KBM-7 (cell line): ENCODE measurements around the gene ANKRD23.
"Not testable (repeated sequence)": the region's sequence is repeated elsewhere in the genome, so short reads cannot be mapped to it uniquely, and the experiment has no call there.

Experiments used
- DNase-seq: peaks from one replicate; pipeline ENCODE4 v3.0.0-alpha.2; 2015
- in situ Hi-C: fragments of 300-500 bp; cut with MboI; formaldehyde crosslinking; loops from 2 replicates; pipeline ENCODE4 v1.14.3; 2020; ENCODE audit warnings: low sequenced_read_pairs, low pct_unique_long_range_greater_than_20kb, mixed read lengths

ANKRD23 gene

DNA sequence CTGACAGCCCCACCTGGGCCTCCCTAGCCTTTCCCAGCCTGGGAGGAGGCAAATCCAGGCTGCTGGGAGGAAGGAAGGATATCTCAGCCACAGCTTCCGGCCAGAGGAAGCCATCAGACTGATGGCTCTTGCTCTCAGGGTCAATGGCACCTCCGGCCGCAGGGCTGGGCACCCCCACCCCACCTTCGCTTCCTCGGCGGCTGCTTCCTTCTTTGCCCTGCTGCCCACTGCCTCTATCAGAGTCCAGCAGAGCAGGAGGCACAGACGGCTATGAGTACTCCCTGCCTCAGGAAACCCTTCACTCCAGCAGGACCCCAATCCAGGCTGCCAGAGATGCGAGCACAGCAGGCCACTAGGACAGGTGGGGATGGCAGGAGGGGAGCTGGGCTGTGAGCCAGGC is 22.8 kb upstream of the ANKRD23 start:
- no peak for DNase-seq
- in situ Hi-C loops, result no loop called here

DNA sequence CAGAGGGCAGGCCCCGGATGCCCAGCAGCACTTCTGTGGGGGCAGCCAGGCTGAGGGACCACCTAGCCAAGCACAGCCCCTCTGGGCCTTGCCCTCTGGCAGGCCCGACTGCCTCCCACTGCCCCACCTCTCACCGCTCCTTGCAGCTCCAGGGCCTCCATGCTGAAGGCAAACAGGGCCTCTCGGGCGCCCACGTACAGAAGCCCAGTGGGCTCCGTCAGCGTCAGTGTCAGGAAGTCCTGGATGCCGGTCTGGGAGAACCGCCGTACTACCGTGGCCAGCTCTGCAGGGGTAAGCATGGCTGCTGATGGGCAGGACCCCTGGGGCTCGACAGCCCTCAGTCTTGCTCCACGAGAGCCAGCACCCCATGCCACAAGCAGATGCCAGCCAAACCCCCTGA is 22.3 kb upstream of the ANKRD23 start:
- no peak for DNase-seq
- in situ Hi-C loops, result no loop called here

DNA sequence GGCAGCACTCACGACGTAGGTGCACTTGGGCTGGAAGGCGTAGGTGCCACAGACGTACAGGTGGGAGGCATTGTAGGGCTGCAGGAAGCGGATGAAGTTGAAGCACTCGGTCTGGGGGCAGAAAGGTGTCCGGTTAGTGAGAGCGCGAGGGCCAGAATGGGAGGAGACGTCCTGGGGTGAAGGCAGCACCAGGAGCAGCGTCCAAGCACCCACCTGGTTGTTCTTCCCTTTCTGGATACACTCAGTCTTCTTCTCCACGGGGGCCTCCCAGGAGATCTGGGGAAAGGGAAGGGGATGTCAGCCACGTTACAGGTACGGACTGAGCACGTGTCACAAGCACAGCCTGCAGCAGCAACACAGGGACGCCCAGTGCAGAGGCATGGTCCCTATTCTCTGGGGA is 21.8 kb upstream of the ANKRD23 start:
- in situ Hi-C loops, result no loop called here

DNA sequence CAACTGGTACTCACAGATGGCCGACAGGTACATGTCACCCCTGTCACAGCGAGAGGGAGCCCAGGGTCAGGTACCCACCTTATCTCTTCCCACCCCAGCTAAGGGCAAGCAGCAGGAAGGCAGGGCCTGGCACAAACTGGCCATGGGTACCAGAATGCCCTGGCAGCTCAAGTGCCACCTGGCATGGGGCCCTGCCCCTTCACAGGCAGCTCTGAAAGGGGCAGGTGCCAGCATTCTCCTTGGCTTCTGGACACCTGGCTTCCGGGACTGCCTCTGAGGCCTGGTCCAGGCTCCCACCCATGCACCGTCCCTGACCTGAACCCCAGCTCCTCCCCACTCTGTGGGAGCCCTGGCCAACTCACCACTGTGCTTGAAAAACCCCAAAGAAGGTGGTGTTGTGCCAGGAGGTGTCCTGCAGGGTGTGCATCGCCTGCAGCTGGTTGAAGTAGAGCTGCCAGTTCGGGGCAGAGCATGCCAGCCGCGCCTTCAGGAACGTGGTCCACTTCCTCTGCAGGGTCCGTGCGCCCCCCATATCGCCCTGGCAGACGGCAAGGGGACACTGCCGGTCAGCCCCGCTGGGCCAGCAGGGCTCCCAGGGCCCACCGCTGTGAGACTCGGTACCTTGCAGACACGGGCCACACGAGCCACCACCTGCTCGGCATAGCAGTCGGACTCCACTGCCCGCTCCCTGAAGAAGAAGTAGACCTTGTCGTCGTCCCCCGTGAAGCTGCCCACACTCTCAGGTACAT is 20.7 kb upstream of the ANKRD23 start:
- in situ Hi-C loops, result no loop called here
- no peak for DNase-seq

More for the DNA sequence above, 21.8 kb upstream of the ANKRD23 start:
- DNase-seq, result no peak

GRCh38 chr2:96863575-96864342 is 19.9 kb upstream of the ANKRD23 start:
- in situ Hi-C loops, result no loop called here
- no peak for DNase-seq

DNA sequence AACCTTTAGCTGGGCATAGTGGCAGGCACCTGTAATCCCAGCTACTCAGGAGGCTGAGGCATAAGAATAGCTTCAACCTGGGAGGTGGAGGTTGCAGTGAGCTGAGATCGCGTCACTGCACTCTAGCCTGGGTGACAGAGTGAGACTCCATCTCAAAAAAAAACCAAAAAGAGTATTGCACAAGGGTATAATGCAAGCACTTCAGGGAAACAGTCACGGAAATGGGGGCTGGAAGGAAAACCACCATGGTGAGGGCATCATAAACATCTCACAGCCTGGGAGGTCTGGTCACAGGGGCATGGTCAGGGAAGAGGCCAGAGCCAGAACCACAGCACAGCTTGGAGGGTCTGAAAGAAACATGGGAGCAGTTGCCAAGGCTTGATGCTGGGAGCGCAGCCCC is 19.2 kb upstream of the ANKRD23 start:
- DNase-seq, in situ Hi-C loops: not testable (repeated sequence)

- no peak for DNase-seq
- in situ Hi-C loops, result no loop called here
These were observed 17.3 kb upstream of the ANKRD23 start for GRCh38 chr2:96861074-96861473.

DNA sequence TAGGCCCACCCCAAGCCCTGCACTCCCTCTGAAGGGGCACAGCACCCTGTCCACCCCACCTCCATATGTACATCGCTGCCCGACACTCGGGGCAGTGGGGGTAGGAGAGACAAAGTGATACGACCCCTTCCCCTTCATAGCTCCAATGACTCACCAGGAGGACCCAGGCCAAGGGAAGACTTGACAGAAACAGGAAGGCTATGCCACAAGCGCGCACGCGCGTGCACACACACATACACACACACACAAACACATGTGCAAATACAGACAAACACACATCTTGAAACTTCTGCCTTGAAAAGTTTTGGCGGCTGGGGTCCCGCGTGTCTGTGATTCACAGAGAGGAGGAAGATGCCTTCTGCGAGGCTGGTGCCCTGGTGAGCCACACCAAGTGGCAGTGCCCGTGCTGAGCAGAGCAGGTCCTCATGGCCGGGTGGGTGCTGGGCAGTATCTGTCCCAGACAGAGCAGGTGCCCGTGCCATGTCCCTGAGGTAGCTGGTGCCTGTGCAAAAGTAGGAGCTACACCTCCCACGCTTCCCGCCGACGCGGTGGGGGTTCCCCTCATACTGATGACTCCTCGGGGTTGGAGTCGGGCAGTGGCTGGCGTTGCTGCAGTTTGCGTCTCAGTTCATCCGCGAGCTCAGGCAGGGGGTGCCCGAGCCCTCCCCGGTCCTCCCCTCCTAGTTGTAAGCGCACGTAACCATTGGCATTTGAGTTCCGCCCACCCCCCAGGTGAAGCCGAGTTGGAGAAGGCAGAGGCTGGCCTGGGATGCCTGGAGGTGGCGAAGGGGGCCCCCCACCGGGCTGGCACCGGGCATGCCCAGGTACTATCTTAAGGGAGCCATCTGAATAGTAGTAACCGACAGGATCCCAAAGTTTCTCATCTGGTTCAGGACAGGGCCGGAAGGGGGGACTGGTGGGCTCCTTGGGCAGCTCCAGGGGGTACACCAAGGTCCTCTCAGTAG is 16.5 kb upstream of the ANKRD23 start:
- in situ Hi-C loops, result no loop called here
- DNase-seq, result no peak

DNA sequence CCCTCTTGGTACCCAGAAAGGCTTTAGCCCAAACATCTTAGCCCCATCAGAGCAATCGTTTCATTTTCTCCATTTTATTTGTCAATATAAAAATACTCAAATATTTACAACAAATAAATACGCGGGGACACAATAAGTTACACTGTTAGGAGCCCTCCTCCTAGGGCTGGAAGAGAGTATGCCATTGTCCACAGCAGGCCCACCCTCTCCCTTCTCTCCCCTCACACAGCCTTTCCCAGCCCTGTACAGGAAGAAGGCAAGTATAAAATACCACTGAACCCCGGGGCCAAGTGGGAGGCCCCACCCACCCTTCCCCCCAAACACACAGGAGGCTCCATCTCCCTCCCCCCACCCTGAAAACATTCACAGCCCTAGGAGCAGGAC is 15.9 kb upstream of the ANKRD23 start:
- in situ Hi-C loops, result loop anchor here (10.0 kb wide), 1 partner anchor 95 kb away; no protein-coding TSS in a partner anchor
- no peak for DNase-seq

DNA sequence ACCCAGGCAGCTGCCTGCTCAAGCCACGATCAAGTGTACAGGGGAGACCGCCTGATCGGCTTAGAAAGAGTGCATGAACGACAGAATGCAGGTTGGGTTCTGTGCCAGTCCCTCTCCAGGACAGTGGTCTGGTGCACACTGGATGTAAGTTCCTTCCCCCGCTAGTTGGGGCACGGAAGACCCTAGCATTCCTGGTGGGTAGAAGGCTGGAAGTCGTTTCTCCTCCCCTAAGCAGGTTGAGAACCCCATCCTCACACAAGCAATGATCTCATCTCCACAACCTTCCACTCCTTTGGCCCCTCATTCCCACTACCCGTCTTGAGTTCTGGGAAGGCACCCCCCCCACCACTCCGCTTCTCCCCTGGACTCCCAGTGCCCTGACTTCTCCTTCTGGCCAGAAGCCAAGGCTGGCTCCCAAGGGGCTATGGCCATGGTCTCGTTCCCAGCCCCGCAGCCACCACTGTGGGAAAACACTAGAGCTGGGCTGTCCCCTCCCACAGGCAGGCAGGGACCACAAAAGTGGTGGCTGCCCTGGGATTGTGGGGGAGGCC is 15.4 kb upstream of the ANKRD23 start:
- no peak for DNase-seq
- in situ Hi-C loops, result loop anchor here (10.0 kb wide), 1 partner anchor 96 kb away; no protein-coding TSS in a partner anchor

DNA sequence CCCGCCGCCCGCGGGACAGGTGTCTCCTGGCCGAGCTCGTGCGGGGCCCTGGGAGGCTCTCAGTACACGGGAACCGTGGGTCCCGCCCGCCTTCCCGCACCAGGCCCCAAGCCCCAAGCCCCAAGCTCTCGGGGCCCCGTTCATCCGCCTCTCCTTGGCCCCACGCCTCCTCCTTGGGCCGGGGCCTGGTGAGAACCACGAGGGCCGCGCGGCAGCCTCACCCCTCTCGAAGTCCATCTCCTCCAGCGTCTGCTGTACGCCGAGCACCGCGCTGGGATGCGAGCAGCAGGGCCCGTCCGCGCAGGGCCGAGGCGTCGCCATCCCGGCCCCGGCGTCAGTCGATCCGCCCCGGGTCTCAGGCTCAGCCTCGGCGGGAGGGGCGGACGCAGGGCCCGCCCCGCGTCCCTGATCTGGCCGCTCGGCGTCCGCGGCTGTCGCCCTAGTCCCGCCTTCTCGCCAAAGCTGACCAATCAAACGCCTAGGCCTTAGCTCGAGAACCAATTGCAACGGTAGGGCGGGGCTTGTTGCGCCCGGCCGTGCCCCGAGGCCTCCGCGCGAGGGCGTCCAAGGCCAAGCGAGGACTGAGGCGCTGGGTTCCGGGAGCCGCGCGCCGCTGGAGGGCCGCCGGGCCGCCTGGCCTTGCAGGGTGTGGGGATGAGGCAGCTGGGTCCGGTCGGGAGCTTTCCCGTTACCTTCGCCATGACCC is 14.0 kb upstream of the ANKRD23 start, which contains the start of gene ANKRD39:
ANKRD39 (minus strand) TSS at position 350 of the 706 bp plus-strand sequence; CDS start at position 321, 29 bp downstream.
- in situ Hi-C loops, result loop anchor here (10.0 kb wide), 1 partner anchor 97 kb away; no protein-coding TSS in a partner anchor
- DNase-seq, result peak; percentile 98

GRCh38 chr2:96856776-96857666 is 13.2 kb upstream of the ANKRD23 start:
- in situ Hi-C loops, result loop anchor here (10.0 kb wide), 1 partner anchor 98 kb away; no protein-coding TSS in a partner anchor
- DNase-seq, result peak; percentile 43

DNA sequence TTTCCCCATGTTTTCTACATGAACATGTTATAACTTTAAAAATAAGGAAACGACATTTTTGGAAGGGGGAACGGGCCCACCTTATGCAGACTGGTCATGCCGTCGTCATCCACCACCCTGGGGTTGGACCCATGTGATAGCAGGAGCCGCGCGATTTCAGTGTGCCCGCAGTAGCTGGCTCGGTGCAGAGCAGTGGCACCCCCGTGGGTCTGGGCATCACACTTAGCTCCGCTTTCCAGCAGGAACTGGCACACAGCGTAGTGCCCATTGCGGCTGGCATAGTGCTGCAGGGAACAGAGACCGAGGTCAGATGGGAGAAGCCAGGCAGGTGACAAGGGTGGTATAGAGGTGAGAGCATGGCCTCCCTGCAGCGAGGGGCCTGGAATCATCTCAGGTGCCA is 9.5 kb upstream of the ANKRD23 start:
- in situ Hi-C loops, result loop anchor here (10.0 kb wide), 1 partner anchor 101 kb away; no protein-coding TSS in a partner anchor
- no peak for DNase-seq

- in situ Hi-C loops, result loop anchor here (10.0 kb wide), 1 partner anchor 102 kb away; no protein-coding TSS in a partner anchor
- no peak for DNase-seq
These were observed 8.8 kb upstream of the ANKRD23 start for GRCh38 chr2:96852667-96853066.

- no peak for DNase-seq
- in situ Hi-C loops, result no loop called here
These were observed 4.4 kb upstream of the ANKRD23 start for GRCh38 chr2:96848264-96848663.

GRCh38 chr2:96847586-96847985 is 3.8 kb upstream of the ANKRD23 start:
- no peak for DNase-seq
- in situ Hi-C loops, result no loop called here

GRCh38 chr2:96846825-96847224 is 3.0 kb upstream of the ANKRD23 start:
- DNase-seq, result no peak

More at GRCh38 chr2:96846825-96847224, 3.0 kb upstream of the ANKRD23 start:
- in situ Hi-C loops, result no loop called here
